Measurements from ENCODE around the gene DST. TPM values are rescaled to one million over a fixed set of nuclear protein-coding genes. Genes with fewer than 3 reads are reported as not detected.

Gene DST
- total RNA-seq, 1 experiment from 2014 or later, result 91.9 TPM

DNA sequence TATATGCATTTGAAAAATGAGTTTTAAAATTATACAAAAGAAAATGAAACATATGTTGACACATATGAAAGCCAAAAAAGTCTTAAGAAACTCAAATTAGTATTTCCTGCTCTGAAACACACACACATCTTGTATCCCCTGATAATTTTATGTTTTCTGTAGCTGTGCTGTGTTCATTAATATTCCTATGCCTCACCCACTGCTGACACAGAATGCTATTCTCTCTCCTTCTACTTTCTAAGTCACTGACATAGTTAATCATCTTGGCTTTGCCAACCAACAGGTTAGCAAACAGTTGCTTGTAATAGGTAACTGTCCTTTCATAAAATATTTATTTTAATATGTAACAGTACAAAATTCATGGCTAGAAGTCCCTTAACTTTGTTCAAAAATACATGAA lies 140.7 kb downstream of the DST start:
- no peak overlapping the region for H2BK20ac ChIP-seq (ENCODE audit: low read depth, low read length, poor library complexity, severe bottlenecking)
- no peak overlapping the region for H3K23ac ChIP-seq (ENCODE audit: insufficient read length, low read depth, low read length)
- Mint-ChIP-seq H3K36me3 (ENCODE audit: insufficient read depth in 1 of 3, low read depth in 3 of 3) (peaks cover 8 to 35% (median 21%) of the 10 kb centered on the region in 3 experiments; a peak in 6 of 7 replicates), H3K27ac (no peak overlapping the region), H3K27me3 (ENCODE audit: low read depth) (no peaks in the 10 kb centered on the region), H3K4me3 (no peak overlapping the region), H3K4me1 (no peaks in the 10 kb centered on the region), H3K9me3 (no peaks in the 10 kb centered on the region)
- H3K14ac ChIP-seq (ENCODE audit: insufficient read depth, low read length), result no peak overlapping the region
- no peak overlapping the region for H2BK12ac ChIP-seq (ENCODE audit: insufficient read length, low read depth, low read length)
- no peaks in the 10 kb centered on the region for H4K20me1 ChIP-seq (ENCODE audit: control insufficient read depth, insufficient read depth, insufficient read length)
- no peak for DNase-seq
- no peak overlapping the region for H3K56ac ChIP-seq (ENCODE audit: insufficient read length, low read depth, low read length)
- H3K27ac ChIP-seq (ENCODE audit: insufficient read length, low read depth, low read length), result no peak overlapping the region
- H3K9me3 ChIP-seq (ENCODE audit: control insufficient read depth, low read depth, low read length), result no peaks in the 10 kb centered on the region
- H4K8ac ChIP-seq (replicated peaks; ENCODE audit: insufficient read length, low read depth, low read length), result no peak overlapping the region
- H3K27me3 ChIP-seq (ENCODE audit: insufficient read depth, low read length), result no peaks in the 10 kb centered on the region
- H3K9ac ChIP-seq (ENCODE audit: extremely low read depth, insufficient read length, low read length), result no peak overlapping the region
- no peaks in the 10 kb centered on the region for H3K23me2 ChIP-seq (ENCODE audit: insufficient read length, low read depth, low read length, poor library complexity, severe bottlenecking)
- no peak overlapping the region for H3K4me2 ChIP-seq (ENCODE audit: insufficient read depth, insufficient read length, low read length)
- TF ChIP-seq, protein P1, sequence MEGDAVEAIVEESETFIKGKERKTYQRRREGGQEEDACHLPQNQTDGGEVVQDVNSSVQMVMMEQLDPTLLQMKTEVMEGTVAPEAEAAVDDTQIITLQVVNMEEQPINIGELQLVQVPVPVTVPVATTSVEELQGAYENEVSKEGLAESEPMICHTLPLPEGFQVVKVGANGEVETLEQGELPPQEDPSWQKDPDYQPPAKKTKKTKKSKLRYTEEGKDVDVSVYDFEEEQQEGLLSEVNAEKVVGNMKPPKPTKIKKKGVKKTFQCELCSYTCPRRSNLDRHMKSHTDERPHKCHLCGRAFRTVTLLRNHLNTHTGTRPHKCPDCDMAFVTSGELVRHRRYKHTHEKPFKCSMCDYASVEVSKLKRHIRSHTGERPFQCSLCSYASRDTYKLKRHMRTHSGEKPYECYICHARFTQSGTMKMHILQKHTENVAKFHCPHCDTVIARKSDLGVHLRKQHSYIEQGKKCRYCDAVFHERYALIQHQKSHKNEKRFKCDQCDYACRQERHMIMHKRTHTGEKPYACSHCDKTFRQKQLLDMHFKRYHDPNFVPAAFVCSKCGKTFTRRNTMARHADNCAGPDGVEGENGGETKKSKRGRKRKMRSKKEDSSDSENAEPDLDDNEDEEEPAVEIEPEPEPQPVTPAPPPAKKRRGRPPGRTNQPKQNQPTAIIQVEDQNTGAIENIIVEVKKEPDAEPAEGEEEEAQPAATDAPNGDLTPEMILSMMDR (conservative IDR thresholded peaks at IDR 0.05), result no peak
- H3K4ac ChIP-seq (ENCODE audit: low read depth, low read length), result no peak overlapping the region
- no peak overlapping the region for H4K5ac ChIP-seq (ENCODE audit: insufficient read length, low read depth, low read length)
- H3K79me2 ChIP-seq (ENCODE audit: insufficient read depth, low read length), result no peaks in the 10 kb centered on the region
- H2BK15ac ChIP-seq (ENCODE audit: low read depth, low read length), result no peak overlapping the region
- H3T11ph ChIP-seq (ENCODE audit: low read length), result no peak overlapping the region
- H2BK120ac ChIP-seq (ENCODE audit: low read depth, low read length, poor library complexity, severe bottlenecking), result no peak overlapping the region
- H2AFZ ChIP-seq (ENCODE audit: low read length), result no peak overlapping the region
- no peak overlapping the region for H3K18ac ChIP-seq (ENCODE audit: insufficient read length, low read depth, low read length)
- H3K79me1 ChIP-seq (ENCODE audit: insufficient read depth, low read depth, low read length, poor library complexity, severe bottlenecking), result no peaks in the 10 kb centered on the region
- H2BK5ac ChIP-seq (ENCODE audit: insufficient read length, low read length), result no peak overlapping the region
- no peak overlapping the region for H4K91ac ChIP-seq (ENCODE audit: insufficient read length, low read depth, low read length)
- no peaks in the 10 kb centered on the region for H3K4me1 ChIP-seq (ENCODE audit: insufficient read depth, low read length)
- no peak overlapping the region for H2AK5ac ChIP-seq (ENCODE audit: insufficient read length, low read length)
